ENCODE results near the gene SLC24A3.

Gene SLC24A3

DNA sequence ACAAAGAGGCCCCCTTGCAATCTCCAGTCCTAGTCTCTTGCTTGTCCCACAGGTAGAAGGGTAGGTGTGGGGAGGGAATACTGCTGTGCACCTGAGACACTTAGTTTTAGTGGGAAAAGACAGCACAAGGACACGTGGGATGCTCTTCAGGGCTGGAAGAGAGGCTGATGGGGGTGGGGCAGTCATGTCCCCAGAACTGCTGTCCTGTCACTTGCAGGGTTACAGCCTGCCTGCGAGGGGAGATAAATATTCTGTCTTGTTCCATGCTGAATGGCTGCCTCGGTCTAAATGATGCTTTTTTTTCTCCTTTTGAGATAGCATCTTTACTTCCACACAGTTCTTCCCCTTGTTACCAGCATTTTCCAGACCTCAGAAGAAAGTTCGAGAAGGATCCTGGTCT, 106.2 kb downstream of the SLC24A3 start:
- H3K27ac Mint-ChIP-seq, result no peak overlapping the region
- TF ChIP-seq, protein P1, sequence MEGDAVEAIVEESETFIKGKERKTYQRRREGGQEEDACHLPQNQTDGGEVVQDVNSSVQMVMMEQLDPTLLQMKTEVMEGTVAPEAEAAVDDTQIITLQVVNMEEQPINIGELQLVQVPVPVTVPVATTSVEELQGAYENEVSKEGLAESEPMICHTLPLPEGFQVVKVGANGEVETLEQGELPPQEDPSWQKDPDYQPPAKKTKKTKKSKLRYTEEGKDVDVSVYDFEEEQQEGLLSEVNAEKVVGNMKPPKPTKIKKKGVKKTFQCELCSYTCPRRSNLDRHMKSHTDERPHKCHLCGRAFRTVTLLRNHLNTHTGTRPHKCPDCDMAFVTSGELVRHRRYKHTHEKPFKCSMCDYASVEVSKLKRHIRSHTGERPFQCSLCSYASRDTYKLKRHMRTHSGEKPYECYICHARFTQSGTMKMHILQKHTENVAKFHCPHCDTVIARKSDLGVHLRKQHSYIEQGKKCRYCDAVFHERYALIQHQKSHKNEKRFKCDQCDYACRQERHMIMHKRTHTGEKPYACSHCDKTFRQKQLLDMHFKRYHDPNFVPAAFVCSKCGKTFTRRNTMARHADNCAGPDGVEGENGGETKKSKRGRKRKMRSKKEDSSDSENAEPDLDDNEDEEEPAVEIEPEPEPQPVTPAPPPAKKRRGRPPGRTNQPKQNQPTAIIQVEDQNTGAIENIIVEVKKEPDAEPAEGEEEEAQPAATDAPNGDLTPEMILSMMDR (IDR thresholded peaks at IDR 0.05; ENCODE audit: unreplicated experiment in 3 of 3), result no peak
- peaks cover 31% of the 10 kb centered on the region for H3K4me1 Mint-ChIP-seq
- H3K36me3 Mint-ChIP-seq (ENCODE audit: low read depth), result peaks cover 3% of the 10 kb centered on the region
- H3K4me3 Mint-ChIP-seq, result no peak overlapping the region
- H3K27me3 Mint-ChIP-seq (ENCODE audit: low read depth), result peaks cover 7% of the 10 kb centered on the region
- no peaks in the 10 kb centered on the region for H3K9me3 Mint-ChIP-seq

DNA sequence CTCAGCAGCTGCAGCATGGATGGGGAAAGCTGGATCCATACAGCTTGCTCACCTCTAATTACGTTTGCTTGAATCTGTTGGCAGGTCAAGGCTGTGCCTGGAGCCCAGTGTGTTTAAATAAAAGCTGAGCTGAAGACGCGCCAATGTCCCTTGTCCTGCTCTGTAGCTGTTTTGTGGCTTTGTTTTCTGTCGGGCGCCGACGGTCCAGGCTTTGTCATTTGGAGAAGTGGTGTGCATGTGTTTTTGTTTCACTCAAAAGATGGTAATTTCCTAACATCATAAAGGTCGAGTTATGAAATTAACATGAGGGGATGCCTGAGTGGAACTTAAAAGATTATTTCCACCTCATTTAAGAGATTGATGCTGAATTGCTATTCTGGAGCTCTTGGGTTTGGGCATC, 107.6 kb downstream of the SLC24A3 start:
- Mint-ChIP-seq H3K9me3 (no peaks in the 10 kb centered on the region), H3K4me1 (peaks cover 31% of the 10 kb centered on the region), H3K36me3 (ENCODE audit: low read depth) (peaks cover 3% of the 10 kb centered on the region), H3K4me3 (no peak overlapping the region), H3K27me3 (ENCODE audit: low read depth) (peaks cover 7% of the 10 kb centered on the region), H3K27ac (no peak overlapping the region)
- TF ChIP-seq, protein P1 (IDR thresholded peaks at IDR 0.05; ENCODE audit: unreplicated experiment in 3 of 3), result no peak

DNA sequence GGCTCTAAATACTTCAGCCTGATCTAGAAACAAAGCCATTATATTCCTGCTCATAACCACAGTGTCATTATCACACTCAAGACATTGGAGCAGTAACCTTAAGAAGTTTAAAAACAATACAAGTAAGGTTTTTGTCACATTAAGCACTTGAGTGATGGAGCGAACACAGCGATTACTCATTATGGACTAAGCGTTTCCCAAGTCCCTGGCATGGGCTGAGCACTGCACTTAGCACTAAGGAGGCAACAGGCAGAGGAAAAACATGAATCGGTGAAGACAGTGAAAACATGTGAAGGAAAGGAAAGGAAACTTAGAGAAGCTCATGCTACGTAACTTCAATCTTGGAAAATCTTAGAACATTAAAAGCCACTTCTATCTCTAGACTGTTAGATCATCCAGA, 108.7 kb downstream of the SLC24A3 start:
- no peaks in the 10 kb centered on the region for H3K9me3 Mint-ChIP-seq
- H3K36me3 Mint-ChIP-seq (ENCODE audit: low read depth), result peaks cover 3% of the 10 kb centered on the region
- H3K27me3 Mint-ChIP-seq (ENCODE audit: low read depth), result peaks cover 7% of the 10 kb centered on the region
- H3K4me3 Mint-ChIP-seq, result no peak overlapping the region
- TF ChIP-seq, protein P1 (IDR thresholded peaks at IDR 0.05; ENCODE audit: unreplicated experiment in 3 of 3), result no peak
- peaks cover 31% of the 10 kb centered on the region for H3K4me1 Mint-ChIP-seq
- no peak overlapping the region for H3K27ac Mint-ChIP-seq

DNA sequence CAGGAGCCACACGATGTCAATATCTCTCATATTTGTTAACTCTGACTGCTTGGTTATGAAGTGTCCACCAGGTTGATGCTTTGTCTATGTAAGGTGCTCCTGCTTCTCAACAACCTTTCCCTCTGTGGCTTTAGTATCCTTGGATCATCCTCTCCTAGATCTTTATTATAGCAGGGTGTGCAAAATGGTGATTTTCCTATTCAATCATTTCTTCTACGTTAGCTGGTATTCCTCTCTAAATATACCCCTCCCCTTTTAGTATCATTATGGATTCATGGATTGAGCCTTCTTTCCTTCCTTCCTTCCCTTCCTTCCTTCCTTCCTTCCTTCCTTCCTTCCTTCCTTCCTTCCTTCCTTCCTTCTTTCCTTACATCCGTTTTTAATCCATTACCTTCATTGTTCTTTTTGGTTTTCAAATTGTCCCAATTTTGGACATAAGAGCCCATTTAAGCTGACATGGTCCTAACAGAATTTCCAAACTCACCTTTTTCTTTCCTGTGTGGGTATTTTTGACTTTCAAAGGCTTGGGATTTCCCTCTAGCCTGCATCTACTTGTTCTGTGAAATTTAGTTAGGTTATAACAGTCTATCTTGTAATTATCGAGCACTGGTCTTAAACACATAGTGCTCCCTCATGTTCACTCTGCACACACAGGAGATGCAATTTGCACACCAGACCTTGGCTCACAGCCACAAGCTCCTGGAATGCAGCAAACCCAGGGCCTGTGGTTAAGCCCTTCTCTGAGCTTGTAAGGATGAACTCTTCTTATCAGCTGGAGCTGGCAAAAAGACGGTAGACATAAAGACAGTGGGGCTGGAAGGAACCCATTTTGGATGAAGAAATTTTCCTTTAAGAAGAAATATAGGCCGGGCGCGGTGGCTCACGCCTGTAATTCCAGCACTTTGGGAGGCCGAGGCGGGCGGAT, 109.9 kb downstream of the SLC24A3 start:
- H3K4me3 Mint-ChIP-seq, result no peak overlapping the region
- no peak overlapping the region for H3K27ac Mint-ChIP-seq
- peaks cover 25% of the 10 kb centered on the region for H3K4me1 Mint-ChIP-seq
- peaks cover 3% of the 10 kb centered on the region for H3K36me3 Mint-ChIP-seq (ENCODE audit: low read depth)
- no peaks in the 10 kb centered on the region for H3K9me3 Mint-ChIP-seq
- TF ChIP-seq, protein P1 (IDR thresholded peaks at IDR 0.05; ENCODE audit: unreplicated experiment in 3 of 3), result no peak
- peaks cover 7% of the 10 kb centered on the region for H3K27me3 Mint-ChIP-seq (ENCODE audit: low read depth)

DNA sequence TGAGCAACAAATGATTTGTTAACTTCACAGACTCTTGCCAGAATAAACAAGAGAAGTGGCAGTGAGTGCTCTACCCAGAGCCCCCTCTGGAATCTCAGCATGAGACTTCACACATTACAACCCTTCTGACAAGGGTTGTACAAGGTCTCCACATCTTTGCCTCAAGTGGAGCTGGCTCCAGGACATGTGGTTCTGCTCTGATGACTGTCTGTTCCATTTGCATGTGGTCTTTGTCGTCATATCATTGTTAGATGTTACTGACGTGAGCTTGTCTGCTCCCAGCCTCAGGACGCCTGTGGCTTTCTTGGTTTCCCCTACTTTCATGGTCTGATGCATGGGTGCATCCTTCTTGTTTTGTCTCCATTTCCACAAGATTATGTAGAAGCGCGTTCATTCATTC, 115.0 kb downstream of the SLC24A3 start:
- Mint-ChIP-seq H3K36me3 (ENCODE audit: low read depth) (peaks cover 3% of the 10 kb centered on the region), H3K27me3 (ENCODE audit: low read depth) (no peaks in the 10 kb centered on the region), H3K4me3 (no peak overlapping the region), H3K27ac (no peak overlapping the region), H3K9me3 (no peaks in the 10 kb centered on the region), H3K4me1 (peaks cover 6% of the 10 kb centered on the region)
- TF ChIP-seq, protein P1 (IDR thresholded peaks at IDR 0.05; ENCODE audit: unreplicated experiment in 3 of 3), result no peak

DNA sequence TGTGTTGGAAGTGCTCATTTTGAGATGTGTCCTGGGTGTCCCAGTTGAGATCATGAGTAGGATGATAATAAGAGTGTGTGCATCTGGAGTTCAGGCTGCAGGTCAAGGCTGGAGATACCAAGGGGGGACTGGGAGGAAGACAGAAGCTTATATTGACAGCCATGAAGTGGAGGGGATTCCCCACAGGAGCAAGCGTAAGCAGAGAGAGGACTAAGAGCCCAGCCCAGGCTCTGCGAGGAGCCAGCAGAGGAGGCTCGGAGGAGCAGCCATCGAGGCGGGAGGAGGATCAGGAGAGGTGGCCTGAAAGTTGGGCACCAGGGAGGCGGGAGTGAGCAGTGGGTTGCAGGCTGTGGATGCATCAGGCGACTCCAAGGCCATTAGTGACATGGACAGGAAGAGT, 116.2 kb downstream of the SLC24A3 start:
- H3K27ac Mint-ChIP-seq, result no peak overlapping the region
- no peak overlapping the region for H3K4me3 Mint-ChIP-seq
- peaks cover 3% of the 10 kb centered on the region for H3K27me3 Mint-ChIP-seq (ENCODE audit: low read depth)
- no peaks in the 10 kb centered on the region for H3K9me3 Mint-ChIP-seq
- no peaks in the 10 kb centered on the region for H3K36me3 Mint-ChIP-seq (ENCODE audit: low read depth)
- peaks cover 17% of the 10 kb centered on the region for H3K4me1 Mint-ChIP-seq
- TF ChIP-seq, protein P1 (IDR thresholded peaks at IDR 0.05; ENCODE audit: unreplicated experiment in 3 of 3), result no peak

Data from nephron (organoid).